Skeletal muscle satellite cell (primary cell): Measurements from ENCODE around the gene KRT14.
"Not testable (repeated sequence)": the region's sequence is repeated elsewhere in the genome, so short reads cannot be mapped to it uniquely, and the experiment has no call there.

Experiments
- H3K27me3 ChIP-seq: 2 replicates; pipeline ENCODE4 v1.7.0; 2013; ENCODE audit warnings: low read length; ENCODE audit not compliant: control insufficient read depth, insufficient read depth
- H3K36me3 ChIP-seq: 2 replicates; pipeline ENCODE4 v1.7.0; 2013; ENCODE audit warnings: mild to moderate bottlenecking, control low read depth, low read length; ENCODE audit not compliant: insufficient read depth
- H3K4me1 ChIP-seq: 2 replicates; pipeline ENCODE4 v1.7.0; 2013; ENCODE audit warnings: low read length; ENCODE audit not compliant: control insufficient read depth, insufficient read depth
- H3K4me2 ChIP-seq: 2 replicates; pipeline ENCODE4 v1.7.0; 2013; ENCODE audit warnings: mild to moderate bottlenecking, low read length
- H3K4me3 ChIP-seq: 2 replicates; pipeline ENCODE4 v1.7.0; 2013; ENCODE audit warnings: low read length
- H3K9ac ChIP-seq: 2 replicates; pipeline ENCODE4 v1.7.0; 2013; ENCODE audit warnings: mild to moderate bottlenecking, low read depth, low read length, moderate library complexity
- H3K9me3 ChIP-seq: replicated peaks from 2 replicates; pipeline ENCODE4 v1.7.0; 2013; ENCODE audit warnings: mild to moderate bottlenecking, control low read depth, low read length

The KRT14 gene

GRCh38 chr17:41620583-41621434 lies 34.1 kb upstream of the KRT14 start:
- Histone ChIP-seq H3K9ac (no peak overlapping the region), H3K9me3 (no peaks in the 10 kb centered on the region), H3K4me2 (peak overlapping the region; percentile 60), H3K27me3 (peaks cover 15% of the 10 kb centered on the region), H3K4me3 (peak overlapping the region; percentile 31), H3K36me3 (no peaks in the 10 kb centered on the region), H3K4me1 (peaks cover 9% of the 10 kb centered on the region)

GRCh38 chr17:41619927-41620582 lies 33.4 kb upstream of the KRT14 start:
- H3K9me3 ChIP-seq, H3K4me1 ChIP-seq, H3K36me3 ChIP-seq, H3K4me3 ChIP-seq, H3K9ac ChIP-seq, H3K4me2 ChIP-seq: not testable (repeated sequence)
- peaks cover 15% of the 10 kb centered on the region for H3K27me3 ChIP-seq

GRCh38 chr17:41619036-41619926 lies 32.6 kb upstream of the KRT14 start:
- H3K9ac ChIP-seq = no peak overlapping the region
- H3K4me1 ChIP-seq = peaks cover 9% of the 10 kb centered on the region
- no peak overlapping the region for H3K4me2 ChIP-seq
- H3K27me3 ChIP-seq = peaks cover 15% of the 10 kb centered on the region
- no peak overlapping the region for H3K4me3 ChIP-seq
- H3K9me3 ChIP-seq = no peaks in the 10 kb centered on the region
- no peaks in the 10 kb centered on the region for H3K36me3 ChIP-seq

GRCh38 chr17:41618341-41619035 lies 31.8 kb upstream of the KRT14 start:
- Histone ChIP-seq H3K9ac (no peak overlapping the region), H3K36me3 (no peaks in the 10 kb centered on the region), H3K4me3 (no peak overlapping the region), H3K9me3 (no peaks in the 10 kb centered on the region), H3K4me2 (no peak overlapping the region), H3K27me3 (peaks cover 15% of the 10 kb centered on the region), H3K4me1 (peaks cover 9% of the 10 kb centered on the region)

GRCh38 chr17:41617698-41618097 lies 31.0 kb upstream of the KRT14 start:
- Histone ChIP-seq H3K27me3 (peaks cover 14% of the 10 kb centered on the region), H3K4me1 (peaks cover 12% of the 10 kb centered on the region), H3K9ac (no peak overlapping the region)

GRCh38 chr17:41617136-41617535 lies 30.4 kb upstream of the KRT14 start:
- no peak overlapping the region for H3K4me2 ChIP-seq
- no peak overlapping the region for H3K9ac ChIP-seq
- H3K4me3 ChIP-seq = no peak overlapping the region
- peaks cover 12% of the 10 kb centered on the region for H3K27me3 ChIP-seq
- H3K36me3 ChIP-seq = no peaks in the 10 kb centered on the region
- H3K9me3 ChIP-seq = no peaks in the 10 kb centered on the region
- peaks cover 13% of the 10 kb centered on the region for H3K4me1 ChIP-seq

More at GRCh38 chr17:41617698-41618097, 31.0 kb upstream of the KRT14 start:
- no peak overlapping the region for H3K4me2 ChIP-seq
- H3K36me3 ChIP-seq = no peaks in the 10 kb centered on the region
- H3K9me3 ChIP-seq = no peaks in the 10 kb centered on the region
- H3K4me3 ChIP-seq = no peak overlapping the region

GRCh38 chr17:41616486-41616885 lies 29.8 kb upstream of the KRT14 start:
- not testable (repeated sequence) for H3K9me3 ChIP-seq, H3K4me2 ChIP-seq, H3K4me3 ChIP-seq, H3K9ac ChIP-seq, H3K36me3 ChIP-seq
- Histone ChIP-seq H3K4me1 (peaks cover 13% of the 10 kb centered on the region), H3K27me3 (peaks cover 12% of the 10 kb centered on the region)

GRCh38 chr17:41615454-41615853 lies 28.8 kb upstream of the KRT14 start:
- Histone ChIP-seq H3K9me3 (no peaks in the 10 kb centered on the region), H3K4me2 (no peak overlapping the region), H3K27me3 (peaks cover 18% of the 10 kb centered on the region), H3K36me3 (no peaks in the 10 kb centered on the region), H3K9ac (no peak overlapping the region), H3K4me1 (peaks cover 5% of the 10 kb centered on the region), H3K4me3 (no peak overlapping the region)

GRCh38 chr17:41614767-41615166 lies 28.1 kb upstream of the KRT14 start:
- not testable (repeated sequence) for H3K4me1 ChIP-seq, H3K4me2 ChIP-seq, H3K36me3 ChIP-seq, H3K4me3 ChIP-seq, H3K9ac ChIP-seq, H3K9me3 ChIP-seq
- peaks cover 24% of the 10 kb centered on the region for H3K27me3 ChIP-seq

- Histone ChIP-seq H3K4me1 (peaks cover 5% of the 10 kb centered on the region), H3K27me3 (peaks cover 29% of the 10 kb centered on the region), H3K36me3 (no peaks in the 10 kb centered on the region), H3K4me2 (no peak overlapping the region), H3K9ac (no peak overlapping the region), H3K4me3 (no peak overlapping the region), H3K9me3 (no peaks in the 10 kb centered on the region)
These were observed 27.4 kb upstream of the KRT14 start for GRCh38 chr17:41614098-41614497.
